NCI-H446 treated with DMSO at 0.1 percent for 48 hours (cell line): Measurements from ENCODE around the gene PTRH2.
"Not testable (repeated sequence)": the region's sequence is repeated elsewhere in the genome, so short reads cannot be mapped to it uniquely, and the experiment has no call there.

Source experiments
- DNase-seq: peaks from one replicate; lab custom pipeline; 2025; lab: John Stamatoyannopoulos, UW

PTRH2 gene

GRCh38 chr17:59669411-59669810, 37.8 kb downstream of the PTRH2 start:
- no peak for DNase-seq

GRCh38 chr17:59668816-59669215, 38.4 kb downstream of the PTRH2 start:
- no peak for DNase-seq

DNA sequence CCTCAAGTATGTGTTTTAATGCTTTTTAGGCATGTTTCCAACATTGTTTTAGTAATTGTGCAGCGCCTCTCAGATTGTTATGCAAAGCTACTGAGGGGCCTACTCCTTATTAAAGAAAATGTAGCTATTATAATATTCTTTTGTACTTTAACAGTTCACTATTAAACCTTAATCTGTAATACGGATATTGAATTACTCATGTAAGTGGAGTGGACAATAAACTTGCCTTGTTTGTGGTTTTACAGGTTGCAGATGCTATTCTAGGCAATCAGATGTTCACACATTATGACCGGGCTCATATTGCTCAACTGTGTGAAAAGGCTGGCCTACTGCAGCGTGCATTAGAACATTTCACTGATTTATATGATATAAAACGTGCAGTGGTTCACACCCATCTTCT, 41.0 kb downstream of the PTRH2 start:
- no peak for DNase-seq

DNA sequence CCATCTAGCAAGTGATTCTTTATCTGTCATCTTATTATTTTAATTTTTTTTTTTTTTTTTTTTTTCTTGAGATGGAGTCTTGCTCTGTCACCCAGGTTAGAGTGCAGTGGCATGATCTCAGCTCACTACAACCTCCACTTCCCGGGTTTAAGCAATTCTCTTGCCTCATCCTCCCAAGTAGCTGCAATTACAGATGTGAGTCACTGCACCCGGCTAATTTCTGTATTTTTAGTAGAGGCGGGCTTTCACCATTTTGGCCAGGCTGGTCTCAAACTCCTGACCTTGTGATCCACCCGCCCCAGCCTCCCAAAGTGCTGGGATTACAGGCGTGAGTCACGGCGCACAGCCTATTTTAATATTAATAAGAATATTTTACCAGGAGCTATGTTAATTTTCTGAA, 50.6 kb downstream of the PTRH2 start:
- not testable (repeated sequence) for DNase-seq

- no peak for DNase-seq
These were observed 55.1 kb downstream of the PTRH2 start for GRCh38 chr17:59652119-59652518.

- no peak for DNase-seq
These were observed 55.9 kb downstream of the PTRH2 start for GRCh38 chr17:59651346-59651745.

- no peak for DNase-seq
These were observed 56.6 kb downstream of the PTRH2 start for GRCh38 chr17:59650642-59651041.

DNA sequence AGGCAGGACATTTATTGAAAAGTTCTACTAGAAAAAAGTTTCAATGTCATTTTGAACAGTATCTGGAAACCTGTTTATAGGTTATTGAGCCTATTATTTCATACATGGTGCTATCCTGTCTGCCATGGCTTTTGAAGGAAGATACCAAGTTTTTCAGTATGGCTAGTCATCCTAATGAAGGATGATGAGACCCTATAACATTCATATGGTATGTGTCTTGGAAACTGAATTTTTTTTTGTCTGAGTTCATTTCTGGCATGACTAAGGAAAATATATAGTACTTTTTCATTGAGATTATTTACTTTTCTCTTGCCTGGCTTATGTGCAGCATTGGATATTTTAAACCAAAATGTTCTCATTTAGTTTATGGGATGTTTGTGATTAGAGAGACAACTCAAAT, 57.3 kb downstream of the PTRH2 start:
- DNase-seq, result no peak
